Skeletal muscle satellite cell (primary cell): Measurements from ENCODE around the gene BAX.

Source experiments
- H3K27me3 ChIP-seq: 2 replicates; pipeline ENCODE4 v1.7.0; 2013; ENCODE audit warnings: low read length; ENCODE audit not compliant: control insufficient read depth, insufficient read depth
- H3K36me3 ChIP-seq: 2 replicates; pipeline ENCODE4 v1.7.0; 2013; ENCODE audit warnings: mild to moderate bottlenecking, control low read depth, low read length; ENCODE audit not compliant: insufficient read depth
- H3K4me1 ChIP-seq: 2 replicates; pipeline ENCODE4 v1.7.0; 2013; ENCODE audit warnings: low read length; ENCODE audit not compliant: control insufficient read depth, insufficient read depth
- H3K4me2 ChIP-seq: 2 replicates; pipeline ENCODE4 v1.7.0; 2013; ENCODE audit warnings: mild to moderate bottlenecking, low read length
- H3K4me3 ChIP-seq: 2 replicates; pipeline ENCODE4 v1.7.0; 2013; ENCODE audit warnings: low read length
- H3K9ac ChIP-seq: 2 replicates; pipeline ENCODE4 v1.7.0; 2013; ENCODE audit warnings: mild to moderate bottlenecking, low read depth, low read length, moderate library complexity
- H3K9me3 ChIP-seq: replicated peaks from 2 replicates; pipeline ENCODE4 v1.7.0; 2013; ENCODE audit warnings: mild to moderate bottlenecking, control low read depth, low read length

The BAX gene

GRCh38 chr19:48934837-48935236, 19.8 kb upstream of the BAX start:
- H3K4me1 ChIP-seq, result peaks cover 8% of the 10 kb centered on the region
- H3K27me3 ChIP-seq, result peaks cover 9% of the 10 kb centered on the region
- H3K4me2 ChIP-seq, result no peak overlapping the region
- H3K4me3 ChIP-seq, result no peak overlapping the region
- H3K36me3 ChIP-seq, result no peaks in the 10 kb centered on the region
- no peaks in the 10 kb centered on the region for H3K9me3 ChIP-seq
- H3K9ac ChIP-seq, result no peak overlapping the region

GRCh38 chr19:48935864-48936263, 18.8 kb upstream of the BAX start:
- no peak overlapping the region for H3K4me2 ChIP-seq
- H3K27me3 ChIP-seq, result peaks cover 9% of the 10 kb centered on the region
- H3K36me3 ChIP-seq, result no peaks in the 10 kb centered on the region
- no peak overlapping the region for H3K9ac ChIP-seq
- H3K4me3 ChIP-seq, result no peak overlapping the region
- H3K9me3 ChIP-seq, result no peaks in the 10 kb centered on the region
- H3K4me1 ChIP-seq, result peaks cover 8% of the 10 kb centered on the region

- H3K4me3 ChIP-seq, result no peak overlapping the region
- H3K27me3 ChIP-seq, result peaks cover 1% of the 10 kb centered on the region
- peaks cover 3% of the 10 kb centered on the region for H3K9me3 ChIP-seq
- H3K4me2 ChIP-seq, result no peak overlapping the region
- H3K36me3 ChIP-seq, result no peaks in the 10 kb centered on the region
- peaks cover 7% of the 10 kb centered on the region for H3K4me1 ChIP-seq
- H3K9ac ChIP-seq, result no peak overlapping the region
Measured at GRCh38 chr19:48938256-48938655, 16.4 kb upstream of the BAX start.

- Histone ChIP-seq H3K9me3 (peaks cover 3% of the 10 kb centered on the region), H3K4me3 (no peak overlapping the region), H3K36me3 (no peaks in the 10 kb centered on the region), H3K27me3 (no peaks in the 10 kb centered on the region), H3K4me2 (no peak overlapping the region), H3K9ac (no peak overlapping the region), H3K4me1 (no peaks in the 10 kb centered on the region)
Measured at GRCh38 chr19:48940902-48941301, 13.8 kb upstream of the BAX start.

- H3K9me3 ChIP-seq, result peaks cover 3% of the 10 kb centered on the region
- no peaks in the 10 kb centered on the region for H3K36me3 ChIP-seq
- H3K4me1 ChIP-seq, result no peaks in the 10 kb centered on the region
- no peak overlapping the region for H3K4me3 ChIP-seq
- H3K4me2 ChIP-seq, result no peak overlapping the region
- H3K9ac ChIP-seq, result no peak overlapping the region
- H3K27me3 ChIP-seq, result no peaks in the 10 kb centered on the region
Measured at GRCh38 chr19:48943081-48943480, 11.6 kb upstream of the BAX start.

GRCh38 chr19:48945415-48945814, 9.3 kb upstream of the BAX start:
- H3K9me3 ChIP-seq, result peaks cover 3% of the 10 kb centered on the region
- no peak overlapping the region for H3K4me2 ChIP-seq
- no peak overlapping the region for H3K9ac ChIP-seq
- H3K4me1 ChIP-seq, result no peaks in the 10 kb centered on the region
- H3K36me3 ChIP-seq, result no peaks in the 10 kb centered on the region
- H3K27me3 ChIP-seq, result no peaks in the 10 kb centered on the region
- H3K4me3 ChIP-seq, result no peak overlapping the region

- H3K36me3 ChIP-seq, result no peaks in the 10 kb centered on the region
- no peak overlapping the region for H3K9ac ChIP-seq
- H3K4me2 ChIP-seq, result no peak overlapping the region
- no peak overlapping the region for H3K4me3 ChIP-seq
- no peaks in the 10 kb centered on the region for H3K4me1 ChIP-seq
- no peaks in the 10 kb centered on the region for H3K27me3 ChIP-seq
- peaks cover 3% of the 10 kb centered on the region for H3K9me3 ChIP-seq
Measured at GRCh38 chr19:48945817-48946216, 8.9 kb upstream of the BAX start.

- Histone ChIP-seq H3K4me3 (no peak overlapping the region), H3K4me2 (no peak overlapping the region), H3K9ac (no peak overlapping the region), H3K36me3 (no peaks in the 10 kb centered on the region), H3K9me3 (no peaks in the 10 kb centered on the region), H3K4me1 (no peaks in the 10 kb centered on the region), H3K27me3 (no peaks in the 10 kb centered on the region)
Measured at GRCh38 chr19:48946463-48947257, 8.0 kb upstream of the BAX start.

- no peak overlapping the region for H3K4me3 ChIP-seq
- no peaks in the 10 kb centered on the region for H3K27me3 ChIP-seq
Measured at GRCh38 chr19:48947258-48947542, 7.5 kb upstream of the BAX start.

GRCh38 chr19:48950159-48950558, 4.5 kb upstream of the BAX start:
- no peaks in the 10 kb centered on the region for H3K36me3 ChIP-seq
- H3K4me3 ChIP-seq, result no peak overlapping the region
- H3K27me3 ChIP-seq, result no peaks in the 10 kb centered on the region
- H3K4me1 ChIP-seq, result peaks cover 4% of the 10 kb centered on the region
- H3K9me3 ChIP-seq, result no peaks in the 10 kb centered on the region
- no peak overlapping the region for H3K9ac ChIP-seq
- no peak overlapping the region for H3K4me2 ChIP-seq

More at GRCh38 chr19:48947258-48947542, 7.5 kb upstream of the BAX start:
- Histone ChIP-seq H3K36me3 (no peaks in the 10 kb centered on the region), H3K4me2 (no peak overlapping the region), H3K9ac (no peak overlapping the region), H3K4me1 (no peaks in the 10 kb centered on the region), H3K9me3 (no peaks in the 10 kb centered on the region)

GRCh38 chr19:48950830-48951519, 3.7 kb upstream of the BAX start:
- no peaks in the 10 kb centered on the region for H3K9me3 ChIP-seq
- H3K4me1 ChIP-seq, result peaks cover 10% of the 10 kb centered on the region
- no peaks in the 10 kb centered on the region for H3K27me3 ChIP-seq
- no peak overlapping the region for H3K9ac ChIP-seq
- H3K36me3 ChIP-seq, result peaks cover 3% of the 10 kb centered on the region
- H3K4me3 ChIP-seq, result no peak overlapping the region
- H3K4me2 ChIP-seq, result no peak overlapping the region

- Histone ChIP-seq H3K4me1 (peaks cover 15% of the 10 kb centered on the region), H3K4me2 (no peak overlapping the region), H3K36me3 (peaks cover 18% of the 10 kb centered on the region), H3K9me3 (no peaks in the 10 kb centered on the region), H3K9ac (no peak overlapping the region), H3K27me3 (no peaks in the 10 kb centered on the region), H3K4me3 (no peak overlapping the region)
Measured at GRCh38 chr19:48953141-48953540, 1.5 kb upstream of the BAX start.
